ENCODE measurements around the gene COG5.

DNA sequence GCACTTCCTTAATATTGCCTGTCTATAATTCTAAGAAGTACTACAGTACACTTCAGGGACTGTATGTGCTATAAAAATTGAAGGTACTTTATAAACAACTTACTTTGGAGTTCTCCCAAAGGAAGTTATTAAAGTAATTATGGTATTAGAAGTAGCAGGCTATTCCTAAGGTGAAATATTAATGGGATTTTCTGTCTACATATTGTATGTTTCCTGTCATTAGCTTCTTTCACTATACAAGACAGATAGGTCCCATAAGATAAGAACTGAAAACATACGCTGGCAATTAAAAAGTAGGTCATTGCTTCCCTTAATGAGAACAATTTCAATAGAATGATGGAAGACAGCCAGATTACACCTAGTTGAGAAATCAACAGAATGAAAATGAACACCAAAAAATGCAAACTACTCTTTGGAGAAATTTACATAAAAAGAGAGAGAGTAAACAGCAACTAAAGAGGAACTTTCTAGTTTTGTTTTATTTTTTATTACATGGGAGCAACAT lies 248.0 kb downstream of the COG5 start:
- TF ChIP-seq, protein P1, sequence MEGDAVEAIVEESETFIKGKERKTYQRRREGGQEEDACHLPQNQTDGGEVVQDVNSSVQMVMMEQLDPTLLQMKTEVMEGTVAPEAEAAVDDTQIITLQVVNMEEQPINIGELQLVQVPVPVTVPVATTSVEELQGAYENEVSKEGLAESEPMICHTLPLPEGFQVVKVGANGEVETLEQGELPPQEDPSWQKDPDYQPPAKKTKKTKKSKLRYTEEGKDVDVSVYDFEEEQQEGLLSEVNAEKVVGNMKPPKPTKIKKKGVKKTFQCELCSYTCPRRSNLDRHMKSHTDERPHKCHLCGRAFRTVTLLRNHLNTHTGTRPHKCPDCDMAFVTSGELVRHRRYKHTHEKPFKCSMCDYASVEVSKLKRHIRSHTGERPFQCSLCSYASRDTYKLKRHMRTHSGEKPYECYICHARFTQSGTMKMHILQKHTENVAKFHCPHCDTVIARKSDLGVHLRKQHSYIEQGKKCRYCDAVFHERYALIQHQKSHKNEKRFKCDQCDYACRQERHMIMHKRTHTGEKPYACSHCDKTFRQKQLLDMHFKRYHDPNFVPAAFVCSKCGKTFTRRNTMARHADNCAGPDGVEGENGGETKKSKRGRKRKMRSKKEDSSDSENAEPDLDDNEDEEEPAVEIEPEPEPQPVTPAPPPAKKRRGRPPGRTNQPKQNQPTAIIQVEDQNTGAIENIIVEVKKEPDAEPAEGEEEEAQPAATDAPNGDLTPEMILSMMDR (conservative IDR thresholded peaks at IDR 0.05; ENCODE audit: low read length) = no peak
- TF ChIP-seq EZH2phosphoT487 (IDR thresholded peaks at IDR 0.05; ENCODE audit: borderline replicate concordance) = no peak

Measured in Loucy (cell line).